ENCODE measurements around the gene KIAA1328.
"Not testable (repeated sequence)": the region's sequence is repeated elsewhere in the genome, so short reads cannot be mapped to it uniquely, and the experiment has no call there.

The KIAA1328 gene

DNA sequence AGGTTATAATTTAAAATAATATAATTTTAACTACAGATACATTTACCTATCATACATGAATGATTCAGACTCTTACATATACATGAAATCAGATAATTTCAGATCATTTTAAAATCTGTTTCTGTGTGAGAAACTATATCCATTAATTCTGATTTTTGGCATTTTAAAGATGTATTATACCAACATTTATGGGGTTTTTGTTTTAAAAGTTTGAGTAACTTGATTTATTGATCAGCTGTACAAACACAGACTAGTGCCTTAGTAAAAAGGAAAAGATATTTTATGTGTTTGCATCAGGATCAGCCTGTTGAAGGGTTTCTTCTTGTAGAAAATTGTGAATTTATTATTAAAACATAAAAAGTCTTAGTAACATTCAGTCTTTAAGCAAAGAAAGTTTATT is 59.9 kb downstream of the KIAA1328 start:
- no peak for DNase-seq

DNA sequence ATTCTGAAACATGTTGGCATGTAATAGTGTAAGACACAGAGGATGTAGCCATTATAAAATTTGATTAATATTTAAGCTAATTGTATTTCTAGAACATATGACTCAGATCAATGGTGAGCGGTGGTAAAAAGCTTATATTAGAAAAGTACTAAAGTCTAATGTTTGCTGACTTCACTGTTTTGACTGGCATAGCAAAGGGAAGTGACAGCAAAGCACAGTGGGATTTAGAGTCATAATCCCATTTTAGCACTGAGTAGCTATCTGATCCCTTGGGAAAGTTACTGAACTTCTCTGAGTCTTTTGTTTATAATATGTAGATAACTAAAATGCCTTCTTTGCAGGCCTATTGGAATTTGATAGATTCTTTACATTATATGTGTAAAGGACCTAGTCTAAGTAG is 60.4 kb downstream of the KIAA1328 start:
- DNase-seq = no peak

DNA sequence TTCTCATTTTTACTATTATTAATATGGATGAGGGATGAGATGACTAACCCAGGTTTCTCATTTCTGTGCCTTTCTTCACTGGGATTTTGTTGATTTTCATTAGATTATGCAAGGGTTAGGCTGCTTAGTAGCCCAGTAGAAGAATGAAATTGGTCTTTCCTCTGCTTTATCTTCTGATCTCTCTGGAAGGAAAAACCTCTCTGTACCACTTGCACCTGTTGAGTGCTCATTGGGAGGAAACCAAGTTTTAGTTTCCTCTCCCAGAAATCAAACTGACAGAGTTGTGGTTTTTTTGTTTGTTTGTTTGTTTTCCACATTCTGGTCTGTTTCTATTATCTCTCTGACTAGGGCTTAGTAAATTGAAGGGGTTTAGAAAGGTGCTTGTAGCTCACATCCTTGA is 60.8 kb downstream of the KIAA1328 start:
- no peak for DNase-seq

DNA sequence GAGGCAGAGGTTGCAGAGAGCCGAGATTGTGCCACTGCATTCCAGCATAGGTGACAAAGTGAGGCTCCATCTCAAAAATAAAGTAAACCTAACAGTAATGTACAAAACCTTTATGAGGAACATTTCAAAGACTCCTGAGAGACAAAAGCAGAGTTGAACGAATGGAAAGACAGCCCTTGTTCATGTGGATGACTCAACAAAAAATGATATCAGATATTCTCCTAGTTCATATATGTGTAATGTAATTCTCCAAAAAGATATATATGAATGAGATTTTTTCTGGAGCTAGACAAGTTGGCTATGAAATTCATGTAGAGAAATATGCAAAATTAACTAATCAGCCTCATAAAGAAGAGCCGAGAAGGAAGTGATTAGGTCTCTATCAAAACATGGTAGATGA is 61.7 kb downstream of the KIAA1328 start:
- DNase-seq = no peak

DNA sequence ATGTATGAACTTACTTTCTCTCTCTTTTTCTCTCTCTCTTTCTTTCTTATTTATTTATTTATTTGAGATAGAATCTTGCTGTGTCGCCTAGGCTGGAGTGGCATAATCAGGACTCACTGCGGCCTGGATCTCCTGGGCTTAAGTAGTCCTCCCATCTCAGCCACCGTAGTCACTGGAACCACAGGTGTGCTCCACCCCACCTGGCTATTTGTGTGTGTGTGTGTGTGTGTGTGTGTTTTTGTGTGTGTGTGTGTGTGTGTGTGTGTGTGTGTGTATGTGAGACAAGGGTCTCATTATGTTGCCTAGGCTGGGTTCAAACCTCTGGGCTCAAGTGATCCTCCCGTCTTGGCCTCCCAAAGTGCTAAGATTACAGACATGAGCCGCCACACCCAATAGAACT is 64.3 kb downstream of the KIAA1328 start:
- DNase-seq = no peak

DNA sequence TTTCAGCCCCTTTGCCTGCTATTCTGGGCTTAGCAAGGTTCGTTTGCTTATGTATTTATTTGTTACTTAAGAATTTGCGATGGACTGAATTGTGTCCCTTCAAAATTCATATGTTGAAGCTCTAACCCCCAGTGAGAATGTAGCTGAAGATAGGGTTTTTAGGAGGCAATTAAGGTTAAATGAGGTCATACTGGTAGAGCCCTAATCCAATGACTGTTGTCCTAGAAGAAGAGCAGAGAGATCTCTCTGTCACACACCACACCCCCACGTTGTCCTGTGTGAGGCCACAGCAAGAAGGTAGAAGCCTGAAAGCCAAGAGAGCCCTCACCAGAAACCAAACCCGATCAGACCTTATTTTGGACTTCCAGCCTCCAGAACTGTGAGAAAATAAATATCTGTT is 66.7 kb downstream of the KIAA1328 start:
- no peak for DNase-seq

DNA sequence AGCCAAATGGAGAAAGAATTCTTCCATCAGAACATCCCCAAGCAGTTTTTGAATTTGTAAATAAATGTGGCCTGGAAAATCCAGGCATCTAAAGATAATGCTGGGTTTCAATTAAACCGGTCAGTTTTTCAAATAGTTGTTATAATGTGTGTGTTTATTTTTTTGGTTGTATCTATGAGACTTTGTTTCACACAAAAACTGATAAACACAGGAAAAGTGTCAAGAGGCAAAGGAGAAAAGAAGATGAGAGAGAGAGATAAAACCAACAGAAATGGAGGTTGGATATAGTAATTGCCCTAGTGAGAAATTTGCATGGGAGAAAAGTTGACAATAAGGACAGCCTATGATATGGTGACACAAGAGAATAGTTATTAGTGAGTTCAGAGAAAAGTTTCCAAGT is 68.3 kb downstream of the KIAA1328 start:
- DNase-seq = no peak

DNA sequence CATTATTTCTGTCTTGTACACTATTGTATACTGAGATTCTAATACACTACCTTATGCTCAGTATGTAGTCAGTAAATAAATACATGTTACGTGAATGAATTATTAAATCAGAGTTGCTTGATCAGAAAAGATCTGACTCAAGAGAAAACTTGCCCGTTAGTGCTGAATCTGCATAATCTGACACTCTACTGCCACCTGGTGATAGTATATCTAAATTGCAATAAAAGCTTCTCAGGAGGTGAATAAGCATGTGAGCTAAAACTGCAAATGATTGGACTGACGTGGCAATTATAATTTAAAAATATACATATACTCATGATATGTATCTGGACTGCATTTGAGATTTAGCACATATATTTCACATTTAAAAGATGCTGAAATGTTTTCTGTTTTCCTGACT is 70.4 kb downstream of the KIAA1328 start:
- no peak for DNase-seq

DNA sequence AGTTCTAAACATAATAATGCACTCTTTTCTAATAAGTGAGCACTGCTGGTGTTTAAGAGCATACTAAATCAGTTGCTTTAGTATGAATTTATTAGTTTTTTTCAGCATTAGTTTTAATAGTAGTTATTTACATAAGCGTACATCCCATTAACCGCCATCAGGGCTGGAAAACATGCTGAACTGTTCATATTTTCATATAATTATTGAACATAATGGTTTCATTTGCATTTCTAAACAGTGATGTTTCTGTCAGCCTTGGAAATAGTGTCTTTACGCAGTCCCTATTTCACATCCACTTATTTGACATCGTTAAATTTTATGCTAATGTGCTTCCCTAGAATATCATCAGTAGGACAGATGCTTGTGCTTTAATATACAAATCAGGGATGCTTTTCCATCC is 71.5 kb downstream of the KIAA1328 start:
- DNase-seq = no peak

DNA sequence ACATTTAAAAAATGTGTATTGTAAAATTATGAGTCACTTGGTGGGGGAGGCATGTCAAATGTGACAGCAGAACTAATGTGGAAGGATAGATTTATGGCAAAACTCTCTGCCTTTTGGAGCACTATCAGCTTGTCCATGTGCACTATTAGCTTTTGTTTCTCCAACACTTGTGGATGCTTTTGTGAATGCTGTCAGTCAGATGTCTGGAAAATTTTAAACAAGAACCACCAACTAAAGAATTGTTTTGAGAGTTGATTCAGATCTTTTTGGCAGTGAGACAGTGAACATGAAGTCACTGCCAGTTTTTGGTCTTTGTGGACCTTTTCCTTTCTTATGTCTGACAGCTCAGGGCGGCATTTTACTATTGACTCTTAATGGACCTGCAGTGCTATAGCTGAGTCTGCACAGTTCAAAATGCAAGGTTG is 72.4 kb downstream of the KIAA1328 start:
- no peak for DNase-seq

DNA sequence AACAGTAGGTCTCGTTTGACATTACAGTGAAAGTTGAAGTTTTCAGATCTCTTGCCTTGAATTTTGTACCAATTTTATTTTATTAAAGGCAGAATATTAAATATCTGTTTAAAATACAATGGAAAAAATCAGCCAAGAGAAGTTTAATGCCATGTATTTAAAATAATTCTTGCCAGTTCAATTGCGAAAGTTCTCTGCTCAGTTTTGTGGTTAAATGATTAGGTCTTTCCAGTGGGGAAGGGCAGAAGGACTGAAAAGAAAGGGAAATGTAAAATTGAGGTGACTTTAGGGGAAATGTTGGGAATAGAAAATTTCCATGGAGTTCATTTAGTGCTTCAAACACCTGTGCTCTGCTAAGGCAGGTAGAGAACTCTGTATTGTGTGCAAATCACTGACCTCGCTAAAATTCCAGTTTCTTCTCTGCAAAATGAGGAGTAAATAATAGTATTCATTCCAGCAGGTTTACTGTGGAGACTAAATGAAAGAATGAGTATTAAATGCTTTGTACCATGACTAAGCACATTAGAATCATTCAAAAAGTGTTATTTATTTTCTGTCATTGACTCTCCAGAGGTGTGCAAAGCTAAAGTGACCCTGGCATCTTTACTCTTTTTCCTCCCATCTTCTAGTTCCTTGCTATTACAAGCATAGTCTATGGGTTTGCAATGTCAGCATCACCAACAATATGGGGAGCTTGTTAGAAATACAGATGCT is 74.4 kb downstream of the KIAA1328 start:
- no peak for DNase-seq

DNA sequence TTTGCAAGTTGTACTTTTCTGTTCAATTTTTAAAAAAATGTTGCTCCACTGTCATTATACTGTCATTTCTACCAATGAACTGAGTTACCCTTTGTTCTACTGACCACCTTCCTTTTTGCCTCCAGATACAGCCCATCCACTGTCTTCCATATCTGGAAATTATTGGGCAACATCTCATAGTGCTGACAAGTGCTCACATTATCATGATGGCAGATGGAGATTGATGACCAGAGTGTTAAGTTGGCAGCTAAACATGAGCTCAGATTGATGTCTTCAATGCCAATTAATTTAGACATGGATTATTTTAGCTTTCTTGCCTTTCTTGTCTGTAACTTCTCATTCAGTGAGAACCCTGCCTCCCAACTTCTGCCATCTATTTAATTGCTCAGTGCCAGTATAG is 76.6 kb downstream of the KIAA1328 start:
- DNase-seq = no peak

DNA sequence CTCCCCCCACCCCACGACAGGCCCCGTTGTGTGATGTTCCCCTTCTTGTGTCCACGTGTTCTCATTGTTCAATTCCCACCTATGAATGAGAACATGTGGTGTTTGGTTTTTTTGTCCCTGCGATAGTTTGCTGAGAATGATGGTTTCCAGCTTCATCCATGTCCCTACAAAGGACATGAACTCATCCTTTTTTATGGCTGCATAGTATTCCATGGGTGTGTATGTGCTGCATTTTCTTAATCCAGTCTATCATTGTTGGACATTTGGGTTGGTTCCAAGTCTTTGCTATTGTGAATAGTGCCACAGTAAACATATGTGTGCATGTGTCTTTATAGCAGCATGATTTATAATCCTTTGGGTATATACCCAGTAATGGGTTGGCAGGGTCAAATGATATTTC is 80.4 kb downstream of the KIAA1328 start:
- not testable (repeated sequence) for DNase-seq

DNA sequence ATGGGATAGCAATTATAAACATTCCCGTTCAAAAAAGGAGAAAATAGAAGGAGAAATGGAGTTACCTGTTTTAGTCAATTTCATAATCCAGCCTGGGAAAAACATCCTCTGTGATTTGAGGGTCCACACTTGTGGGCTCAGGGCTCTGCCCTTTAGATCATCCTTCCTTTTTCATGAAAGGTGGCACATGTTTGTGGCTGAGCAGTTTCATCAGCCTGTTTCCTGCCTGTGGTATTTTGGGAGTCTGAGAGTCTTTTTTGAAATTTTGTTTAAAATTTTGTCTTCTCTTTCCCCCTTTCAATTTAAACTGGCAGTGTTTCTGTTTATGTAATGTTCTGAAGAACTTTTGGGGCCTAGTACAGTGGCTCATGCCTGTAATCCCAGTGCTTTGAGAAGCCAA is 84.0 kb downstream of the KIAA1328 start:
- DNase-seq = no peak

DNA sequence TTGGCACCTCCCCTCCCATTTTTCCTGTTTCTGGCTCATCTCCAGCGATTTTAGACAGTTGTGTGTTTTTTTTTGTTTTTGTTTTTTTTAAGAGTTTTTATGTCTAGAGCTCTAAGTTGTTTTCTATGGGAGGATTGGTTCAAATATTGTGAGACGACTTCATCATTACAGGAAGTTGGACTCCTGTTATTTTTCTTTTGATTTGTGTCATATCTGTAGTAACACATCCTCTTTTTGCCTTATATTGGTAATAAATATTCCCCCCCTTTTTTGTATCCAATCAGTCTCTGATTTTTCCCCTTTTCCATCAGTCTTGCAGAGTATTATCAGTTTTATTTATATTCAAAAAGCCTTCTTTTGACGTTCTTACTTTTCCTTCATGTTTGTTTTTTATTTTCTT is 89.0 kb downstream of the KIAA1328 start:
- no peak for DNase-seq

DNA sequence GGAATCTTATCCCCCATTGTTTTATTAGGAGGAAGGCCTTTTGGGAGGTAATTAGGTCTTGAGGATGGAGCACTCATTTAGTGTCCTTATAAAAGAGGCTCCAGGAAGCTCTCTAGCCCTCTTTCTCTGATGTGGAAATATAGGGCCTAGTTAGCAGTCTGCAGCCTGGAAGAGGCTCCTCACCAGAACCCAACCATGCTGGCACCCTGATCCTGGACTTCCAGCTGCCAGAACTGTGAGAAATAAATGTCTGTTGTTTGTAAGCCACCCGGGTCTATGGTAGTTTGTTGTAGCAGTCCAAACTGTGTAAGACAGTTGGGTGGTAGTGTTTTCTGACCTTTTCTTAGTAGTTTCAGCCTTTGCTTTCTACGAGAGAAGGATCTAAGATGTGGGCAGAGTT is 100.7 kb downstream of the KIAA1328 start:
- DNase-seq = no peak

DNA sequence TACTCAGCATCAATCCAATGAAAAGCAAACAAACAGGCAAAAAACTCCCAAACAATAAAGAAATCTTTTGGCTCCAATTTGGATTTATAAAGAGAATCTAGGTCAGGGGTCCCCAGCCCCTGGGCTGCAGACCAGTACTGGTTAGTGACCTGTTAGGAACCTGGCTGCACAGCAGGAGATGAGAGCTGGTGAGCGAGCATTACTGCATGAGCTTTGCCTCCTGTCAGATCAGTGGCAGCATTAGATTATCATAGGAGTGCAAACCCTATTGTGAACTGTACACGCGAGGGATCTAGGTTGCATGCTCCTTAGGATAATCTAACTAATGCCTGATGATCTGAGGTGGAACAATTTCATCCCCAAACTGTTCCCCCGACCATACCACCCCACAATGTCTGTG is 102.2 kb downstream of the KIAA1328 start:
- no peak for DNase-seq

DNA sequence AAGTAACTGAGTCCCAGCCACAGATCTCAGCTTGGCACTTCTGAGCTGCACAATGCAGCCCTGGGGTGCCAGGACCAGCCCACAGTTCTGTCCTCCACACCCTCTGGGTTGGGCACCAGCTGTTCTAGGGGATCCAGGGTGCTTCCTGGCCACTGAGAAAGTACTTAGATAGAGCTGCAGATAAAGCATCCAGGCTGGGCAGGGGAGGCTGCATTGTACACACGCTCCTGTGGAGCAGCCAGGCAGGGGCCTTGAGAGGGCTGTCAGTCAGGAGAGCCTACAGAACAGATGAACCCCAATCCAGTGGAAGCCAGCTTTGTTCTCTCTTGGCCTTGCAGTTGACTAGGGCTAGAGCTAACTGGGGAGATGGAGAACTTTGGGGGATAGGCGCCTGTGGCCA is 104.6 kb downstream of the KIAA1328 start:
- DNase-seq = no peak

DNA sequence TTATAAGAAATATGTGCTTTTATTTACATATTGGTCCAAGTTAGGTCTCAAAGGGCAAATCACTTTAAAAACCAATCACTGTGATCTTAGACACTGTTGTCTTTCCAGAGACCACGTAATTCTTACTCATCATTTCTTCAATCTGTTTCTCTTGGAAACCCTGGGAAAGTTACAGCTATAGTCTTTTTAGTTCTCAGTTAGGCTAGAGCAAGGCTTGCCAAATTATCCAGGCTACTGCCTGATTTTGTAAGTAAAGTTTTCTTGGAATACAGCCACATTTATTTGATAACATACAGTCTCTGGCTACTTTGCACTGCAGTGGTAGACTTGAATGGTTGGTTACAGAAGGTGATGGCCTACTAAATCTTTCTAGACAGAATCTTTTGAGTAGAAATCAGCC is 106.0 kb downstream of the KIAA1328 start:
- DNase-seq = no peak

DNA sequence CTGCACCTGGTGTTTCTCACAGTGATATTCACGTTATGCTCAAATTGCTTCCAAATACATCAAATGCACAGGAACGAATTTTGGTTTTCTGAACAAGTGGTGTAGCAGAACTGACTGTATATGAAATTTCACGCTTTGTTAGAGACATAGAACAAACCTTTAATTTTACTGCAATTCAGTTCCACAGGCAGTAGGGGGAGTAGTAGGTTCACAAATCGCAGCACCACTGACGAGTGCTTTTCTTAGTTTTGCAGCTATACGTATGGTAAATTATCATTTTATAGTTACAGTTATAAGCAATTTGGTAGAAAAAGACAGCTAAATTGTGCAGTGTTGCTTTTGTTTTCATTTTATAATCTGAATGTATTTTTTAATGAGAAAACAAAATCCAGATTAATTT is 113.3 kb downstream of the KIAA1328 start:
- no peak for DNase-seq

DNA sequence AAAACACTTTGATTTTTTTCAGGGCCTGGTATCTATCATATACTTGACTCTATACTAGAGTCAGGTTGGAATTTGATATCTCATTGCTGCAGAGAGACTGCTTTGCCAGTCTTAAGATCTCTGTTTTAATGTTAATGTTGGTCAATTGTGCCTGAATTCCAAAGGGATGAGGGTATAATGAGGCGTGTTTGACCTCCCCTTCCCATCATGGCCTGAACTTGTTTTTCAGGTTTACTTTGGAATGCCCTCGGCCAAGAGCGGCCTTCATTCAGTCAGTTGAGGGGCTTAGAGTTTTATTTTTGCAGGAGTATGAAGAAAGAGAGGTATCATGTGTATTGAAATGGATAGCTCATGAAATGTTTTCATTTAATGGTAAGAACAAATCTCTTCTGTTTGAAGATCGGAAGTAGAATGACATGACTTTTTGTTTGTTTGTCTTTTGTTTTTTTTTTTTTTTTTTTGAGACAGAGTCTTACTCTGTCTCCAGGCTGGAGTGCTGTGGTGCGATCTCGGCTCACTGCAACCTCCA is 119.0 kb downstream of the KIAA1328 start:
- no peak for DNase-seq

DNA sequence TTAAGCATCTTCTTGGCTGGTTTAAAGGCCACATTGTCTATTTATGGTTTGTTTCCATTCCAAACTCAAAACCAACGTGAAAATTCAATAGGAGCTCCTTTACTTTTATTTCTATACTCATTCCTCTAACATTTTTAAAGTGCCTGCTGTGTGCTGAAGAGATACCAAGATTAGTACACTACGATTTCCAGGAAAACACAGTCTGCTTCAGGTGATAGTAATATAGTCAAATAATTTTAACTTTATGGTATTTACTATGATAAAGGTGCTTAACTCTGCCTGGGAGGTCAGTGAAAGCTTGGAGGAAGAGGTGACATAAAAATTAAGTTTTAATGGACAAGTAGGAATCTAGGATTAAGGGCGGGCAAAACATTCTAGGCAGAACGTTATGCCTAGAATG is 121.4 kb downstream of the KIAA1328 start:
- no peak for DNase-seq

DNA sequence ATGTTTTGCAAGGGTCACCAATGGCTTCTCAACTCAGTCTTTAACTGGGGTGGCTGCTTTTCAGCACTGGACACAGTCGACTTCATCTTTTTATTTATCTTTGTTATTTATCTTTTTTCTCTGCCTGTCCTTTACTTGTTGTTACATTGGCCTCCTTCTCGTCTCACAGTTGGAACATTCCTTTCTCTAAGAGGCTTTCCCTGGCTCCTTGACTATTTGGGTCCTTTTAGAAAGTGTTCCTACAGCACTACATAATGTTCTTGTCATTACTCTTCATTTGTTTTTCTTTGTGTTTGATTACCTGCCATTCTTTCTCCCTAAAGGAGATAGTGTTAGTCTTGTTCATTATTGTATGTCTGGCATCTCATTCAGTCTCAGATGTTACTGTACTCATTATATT is 122.0 kb downstream of the KIAA1328 start:
- DNase-seq = no peak

DNA sequence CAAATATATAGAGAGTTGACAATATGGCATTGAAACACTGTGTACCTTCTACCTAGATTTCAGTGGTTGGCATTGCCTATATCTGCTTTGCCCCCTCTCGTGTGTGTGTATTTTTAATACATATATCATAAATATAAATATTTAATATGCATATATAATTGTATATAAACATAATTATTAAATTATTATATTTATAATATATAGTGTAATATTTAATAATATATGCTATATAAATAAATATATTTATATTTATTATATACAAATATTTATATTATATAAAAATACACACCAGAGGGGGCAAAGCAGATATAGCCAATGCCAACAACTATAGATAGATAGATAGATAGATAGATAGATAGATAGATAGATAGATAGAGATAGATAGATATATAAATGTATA is 124.1 kb downstream of the KIAA1328 start:
- no peak for DNase-seq

DNA sequence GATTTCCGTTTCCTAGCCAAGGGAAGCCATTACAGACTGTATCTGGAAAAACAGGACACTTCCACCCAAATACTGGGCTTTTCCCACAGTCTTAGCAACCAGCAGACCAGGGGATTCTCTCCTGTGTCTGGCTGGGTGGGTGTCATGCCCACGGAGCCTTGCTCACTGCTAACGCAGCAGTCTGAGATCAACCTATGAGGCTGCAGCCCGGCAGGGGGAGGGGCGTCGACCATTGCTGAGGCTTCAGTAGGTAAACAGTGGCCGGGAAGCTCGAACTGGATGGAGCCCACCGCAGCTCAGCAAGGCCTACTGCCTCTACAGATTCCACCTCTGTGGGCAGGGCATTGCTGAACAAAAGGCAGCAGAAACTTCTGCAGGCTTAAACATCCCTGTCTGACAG is 131.1 kb downstream of the KIAA1328 start:
- DNase-seq = no peak
